Measurements from ENCODE around the gene GPRC5B. TPM values are rescaled to one million over a fixed set of nuclear protein-coding genes. Genes with fewer than 3 reads are reported as not detected.

GPRC5B gene
- total RNA-seq, 4 donors from 2014 or later: 3.5 to 22.9 (median 6.6) TPM

DNA sequence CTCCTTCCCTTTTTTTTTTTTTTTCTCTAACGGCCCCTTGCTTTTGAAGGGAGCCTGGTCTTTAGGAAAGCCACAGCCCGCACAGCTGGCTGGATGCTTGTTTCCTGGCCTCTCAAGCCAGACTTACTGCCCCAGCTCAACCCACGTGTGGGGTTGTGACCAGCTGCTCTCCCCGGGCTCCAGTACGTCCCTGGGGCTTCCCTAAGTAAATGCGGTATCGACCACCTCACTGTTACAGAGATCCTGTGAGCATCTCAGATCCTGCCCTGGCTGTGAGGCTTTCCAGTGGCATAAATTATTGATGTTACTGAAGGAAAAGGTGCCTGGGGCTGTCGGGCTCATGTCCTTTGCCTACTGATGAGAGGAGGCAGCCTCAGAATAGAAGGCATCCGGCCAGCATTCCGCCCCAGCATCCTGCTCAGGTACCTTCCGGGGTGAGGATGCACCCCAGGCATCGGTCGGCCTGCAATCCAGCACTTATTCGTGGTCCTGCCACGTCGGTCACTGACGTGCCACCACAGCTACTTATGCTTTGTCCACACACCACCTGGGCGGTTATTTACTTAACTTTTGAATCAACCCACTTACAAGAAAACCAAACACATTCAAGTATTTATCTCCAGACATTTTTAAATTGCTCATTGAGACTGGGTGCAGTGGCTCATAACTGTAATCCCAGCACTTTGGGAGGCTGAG lies 9.6 kb downstream of the GPRC5B start:
- Histone ChIP-seq H3K27me3 (no peaks in the 10 kb centered on the region), H3K9me3 (no peaks in the 10 kb centered on the region), H3K4me1 (no peaks in the 10 kb centered on the region), H3K27ac (no peak overlapping the region), H3K36me3 (no peaks in the 10 kb centered on the region), H3K4me3 (no peak overlapping the region)
- DNase-seq: no peak
- TF ChIP-seq POLR2A (IDR thresholded peaks at IDR 0.05): no peak
- TF ChIP-seq, protein P1, sequence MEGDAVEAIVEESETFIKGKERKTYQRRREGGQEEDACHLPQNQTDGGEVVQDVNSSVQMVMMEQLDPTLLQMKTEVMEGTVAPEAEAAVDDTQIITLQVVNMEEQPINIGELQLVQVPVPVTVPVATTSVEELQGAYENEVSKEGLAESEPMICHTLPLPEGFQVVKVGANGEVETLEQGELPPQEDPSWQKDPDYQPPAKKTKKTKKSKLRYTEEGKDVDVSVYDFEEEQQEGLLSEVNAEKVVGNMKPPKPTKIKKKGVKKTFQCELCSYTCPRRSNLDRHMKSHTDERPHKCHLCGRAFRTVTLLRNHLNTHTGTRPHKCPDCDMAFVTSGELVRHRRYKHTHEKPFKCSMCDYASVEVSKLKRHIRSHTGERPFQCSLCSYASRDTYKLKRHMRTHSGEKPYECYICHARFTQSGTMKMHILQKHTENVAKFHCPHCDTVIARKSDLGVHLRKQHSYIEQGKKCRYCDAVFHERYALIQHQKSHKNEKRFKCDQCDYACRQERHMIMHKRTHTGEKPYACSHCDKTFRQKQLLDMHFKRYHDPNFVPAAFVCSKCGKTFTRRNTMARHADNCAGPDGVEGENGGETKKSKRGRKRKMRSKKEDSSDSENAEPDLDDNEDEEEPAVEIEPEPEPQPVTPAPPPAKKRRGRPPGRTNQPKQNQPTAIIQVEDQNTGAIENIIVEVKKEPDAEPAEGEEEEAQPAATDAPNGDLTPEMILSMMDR (IDR thresholded peaks at IDR 0.05): no peak

DNA sequence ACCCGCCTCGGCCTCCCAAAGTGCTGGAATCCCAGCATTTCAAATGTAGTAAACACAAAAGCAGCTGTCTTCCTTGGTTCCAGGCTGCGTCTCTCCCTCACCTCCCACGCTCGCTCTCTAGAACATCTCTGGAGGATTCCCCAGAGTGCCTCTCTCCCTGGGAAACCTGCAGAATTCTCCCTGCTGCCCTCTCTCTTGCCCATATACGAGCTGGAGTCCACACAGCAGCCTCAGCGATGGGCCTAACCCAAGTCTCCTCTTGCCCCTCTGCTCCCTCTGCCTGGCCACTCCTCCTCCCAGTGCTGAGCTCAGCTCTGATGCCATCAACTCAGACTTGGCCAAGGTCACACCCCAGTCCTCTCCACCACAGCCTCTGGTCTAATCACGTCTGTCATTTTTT lies 10.6 kb downstream of the GPRC5B start:
- Histone ChIP-seq H3K36me3 (no peaks in the 10 kb centered on the region), H3K9me3 (no peaks in the 10 kb centered on the region), H3K4me1 (no peaks in the 10 kb centered on the region), H3K27ac (no peak overlapping the region), H3K4me3 (no peak overlapping the region), H3K27me3 (no peaks in the 10 kb centered on the region)
- TF ChIP-seq, protein P1 (IDR thresholded peaks at IDR 0.05): no peak
- no peak for TF ChIP-seq POLR2A (IDR thresholded peaks at IDR 0.05)
- DNase-seq: no peak

DNA sequence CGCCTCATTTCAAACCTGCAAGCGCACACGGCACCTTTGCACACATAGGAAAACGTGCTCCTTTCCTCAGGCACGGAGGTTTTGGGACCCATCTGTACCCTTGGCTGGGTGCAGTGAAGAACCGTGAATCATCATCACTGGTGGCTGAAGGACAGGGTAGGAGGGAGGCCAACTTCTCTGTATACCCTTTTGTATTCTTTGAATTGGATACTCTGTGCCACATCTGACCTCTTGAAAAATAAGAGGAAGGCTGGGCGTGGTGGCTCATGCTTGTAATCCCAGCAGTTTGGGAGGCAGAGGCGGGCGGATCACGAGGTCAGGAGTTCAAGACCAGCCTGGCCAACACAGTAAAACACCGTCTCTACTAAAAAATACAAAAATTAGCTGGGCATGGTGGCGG lies 11.7 kb downstream of the GPRC5B start:
- no peaks in the 10 kb centered on the region for H3K27me3 ChIP-seq
- H3K9me3 ChIP-seq: no peaks in the 10 kb centered on the region
- no peak overlapping the region for H3K27ac ChIP-seq
- H3K36me3 ChIP-seq: no peaks in the 10 kb centered on the region
- H3K4me1 ChIP-seq: no peaks in the 10 kb centered on the region
- TF ChIP-seq, protein P1 (IDR thresholded peaks at IDR 0.05): no peak
- TF ChIP-seq POLR2A (IDR thresholded peaks at IDR 0.05): no peak
- no peak overlapping the region for H3K4me3 ChIP-seq
- no peak for DNase-seq

DNA sequence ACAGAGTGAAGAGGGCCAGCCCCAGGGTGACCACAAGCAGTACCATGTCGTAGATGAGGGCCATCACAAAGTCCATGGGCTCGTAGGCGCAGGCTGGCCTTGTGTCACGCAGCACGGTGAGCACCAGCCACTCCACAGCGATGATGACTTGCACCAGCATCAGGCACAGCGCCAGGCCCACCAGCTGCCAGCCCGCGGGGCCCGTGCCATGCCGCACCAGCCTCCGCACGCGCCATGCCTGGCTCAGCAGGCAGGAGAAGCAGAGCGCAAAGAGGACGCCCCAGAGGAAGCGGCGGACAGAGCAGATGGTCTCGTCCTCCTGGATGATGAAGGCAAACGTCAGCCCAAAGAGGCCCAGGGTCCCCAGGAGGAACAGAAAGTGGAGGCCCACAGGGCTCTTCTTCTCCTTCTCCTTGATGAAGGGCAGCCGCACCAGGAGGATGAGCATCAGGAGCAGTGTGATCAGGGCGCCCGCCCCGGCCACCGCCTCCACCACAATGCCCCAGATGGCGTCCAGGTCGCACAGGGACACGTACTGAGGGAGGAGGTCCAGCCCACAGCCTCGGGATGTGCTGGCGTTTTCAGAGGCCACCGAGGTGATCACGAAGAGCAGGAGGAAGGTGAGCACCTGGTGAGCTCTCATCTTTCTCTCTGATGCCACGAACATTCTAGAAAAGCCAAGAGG lies 12.3 kb downstream of the GPRC5B start:
- no peaks in the 10 kb centered on the region for H3K36me3 ChIP-seq

DNA sequence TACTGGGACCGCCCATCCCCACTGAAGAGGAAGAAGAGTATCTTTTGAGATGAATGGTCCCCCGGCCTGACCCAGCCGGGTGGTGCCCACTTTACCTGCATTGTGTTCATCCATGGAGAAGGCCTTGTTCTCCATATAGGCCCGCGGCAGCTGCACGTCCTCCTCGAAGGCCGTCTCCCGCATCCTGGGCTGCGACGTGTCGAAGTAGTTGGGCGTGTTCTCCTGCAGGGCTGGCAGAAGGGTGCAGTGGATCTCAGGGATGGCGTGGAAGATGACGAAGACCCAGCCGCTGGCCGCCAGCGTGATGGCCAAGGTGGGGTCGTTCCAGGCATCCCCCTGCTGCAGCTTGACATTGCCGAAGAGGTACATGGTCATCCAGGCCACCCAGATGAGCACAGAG lies 12.9 kb downstream of the GPRC5B start:
- Histone ChIP-seq H3K4me1 (no peaks in the 10 kb centered on the region), H3K27ac (no peak overlapping the region), H3K9me3 (no peaks in the 10 kb centered on the region), H3K4me3 (no peak overlapping the region), H3K27me3 (no peaks in the 10 kb centered on the region), H3K36me3 (no peaks in the 10 kb centered on the region)
- TF ChIP-seq, protein P1 (IDR thresholded peaks at IDR 0.05): no peak
- TF ChIP-seq POLR2A (IDR thresholded peaks at IDR 0.05): no peak
- DNase-seq: no peak

More for the DNA sequence above, 12.3 kb downstream of the GPRC5B start:
- Histone ChIP-seq H3K27me3 (no peaks in the 10 kb centered on the region), H3K9me3 (no peaks in the 10 kb centered on the region), H3K4me1 (no peaks in the 10 kb centered on the region), H3K27ac (no peak overlapping the region), H3K4me3 (no peak overlapping the region)
- no peak for DNase-seq
- TF ChIP-seq POLR2A (IDR thresholded peaks at IDR 0.05): no peak
- TF ChIP-seq, protein P1 (IDR thresholded peaks at IDR 0.05): no peak
